GM20000 (cell line): ENCODE results near the gene SLC19A1.

Experiments used
- DNase-seq: peaks from one replicate; pipeline ENCODE4 v3.0.0; 2012; ENCODE audit warnings: low spot score
- CTCF ChIP-seq: IDR thresholded peaks from 2 replicates; pipeline ENCODE4 v1.5.1; 2012; ENCODE audit warnings: mild to moderate bottlenecking, control low read depth; ENCODE audit errors: extremely low read depth, missing control alignments

SLC19A1 gene

GRCh38 chr21:45494135-45494850 is 47.9 kb downstream of the SLC19A1 start:
- no peak for TF ChIP-seq CTCF
- no peak for DNase-seq

GRCh38 chr21:45493401-45494001 is 48.7 kb downstream of the SLC19A1 start:
- TF ChIP-seq CTCF, result no peak
- no peak for DNase-seq

- DNase-seq, result no peak
- no peak for TF ChIP-seq CTCF
These were observed 49.5 kb downstream of the SLC19A1 start for GRCh38 chr21:45492765-45493164.

GRCh38 chr21:45491623-45492022 is 50.6 kb downstream of the SLC19A1 start:
- DNase-seq, result no peak
- TF ChIP-seq CTCF, result no peak

- TF ChIP-seq CTCF, result no peak
These were observed 51.2 kb downstream of the SLC19A1 start for GRCh38 chr21:45491056-45491455.

GRCh38 chr21:45490049-45490731 is 52.0 kb downstream of the SLC19A1 start:
- no peak for TF ChIP-seq CTCF
- DNase-seq, result no peak

More at GRCh38 chr21:45491056-45491455, 51.2 kb downstream of the SLC19A1 start:
- DNase-seq, result no peak

GRCh38 chr21:45489722-45489982 is 52.6 kb downstream of the SLC19A1 start:
- no peak for DNase-seq
- TF ChIP-seq CTCF, result no peak
